ENCODE measurements around the gene ABHD17C.

Gene ABHD17C

DNA sequence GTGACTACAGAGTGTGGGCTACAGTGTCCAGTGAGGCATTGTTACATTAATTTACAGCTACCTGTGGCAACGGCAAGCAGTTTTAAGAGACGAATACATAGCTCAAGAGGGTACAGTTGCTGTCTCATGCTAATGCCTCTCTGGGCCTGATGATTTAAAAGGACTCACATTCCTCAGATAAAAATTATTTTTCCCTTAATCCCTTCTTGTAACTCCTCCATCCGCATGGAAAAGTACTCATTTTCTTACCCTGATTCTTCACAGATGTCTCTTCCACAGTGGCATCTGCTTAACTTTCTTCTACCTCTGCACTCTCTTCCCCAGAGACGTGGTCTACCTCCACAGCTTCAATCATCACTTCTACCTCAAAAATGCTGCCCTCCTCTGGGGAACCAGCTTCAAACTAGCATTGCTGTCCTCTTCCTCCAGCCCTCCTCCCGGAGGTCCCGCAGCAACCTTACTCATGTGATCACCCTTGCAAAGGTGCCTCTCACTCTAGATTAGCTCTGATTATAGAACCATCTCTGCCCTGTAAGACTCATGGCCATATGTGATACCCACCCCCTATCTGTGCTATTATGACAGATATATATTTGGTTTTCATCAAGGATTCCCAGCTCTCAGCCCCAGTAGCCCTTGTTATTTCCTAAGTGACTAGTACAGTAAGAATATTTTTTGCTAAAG, 21.4 kb upstream of the ABHD17C start:
- H3K4me1 ChIP-seq, result no peaks in the 10 kb centered on the region
- no peaks in the 10 kb centered on the region for H3K36me3 ChIP-seq (replicated peaks)
- DNase-seq (ENCODE audit: low spot score in 2 of 2), result no peak
- H3K4me3 ChIP-seq, result no peak overlapping the region
- in situ Hi-C loops (cut with MboI; ENCODE audit: low sequenced_read_pairs), result no loop called here
- no peaks in the 10 kb centered on the region; the same call in 1 of the 2 replicates for H3K9me3 ChIP-seq
- peaks cover 12% of the 10 kb centered on the region for H3K27me3 ChIP-seq (ENCODE audit: low read depth)

GRCh38 chr15:80674245-80674614, 20.9 kb upstream of the ABHD17C start:
- no peak for DNase-seq (ENCODE audit: low spot score in 2 of 2)
- Histone ChIP-seq H3K4me3 (no peak overlapping the region), H3K36me3 (replicated peaks) (no peaks in the 10 kb centered on the region), H3K4me1 (no peaks in the 10 kb centered on the region), H3K9me3 (no peaks in the 10 kb centered on the region; the same call in 1 of the 2 replicates), H3K27me3 (ENCODE audit: low read depth) (peaks cover 12% of the 10 kb centered on the region)
- in situ Hi-C loops (cut with MboI; ENCODE audit: low sequenced_read_pairs), result no loop called here

GRCh38 chr15:80677041-80677440, 18.1 kb upstream of the ABHD17C start:
- no peak for DNase-seq (ENCODE audit: low spot score in 2 of 2)
- Histone ChIP-seq H3K27me3 (ENCODE audit: low read depth) (peaks cover 9% of the 10 kb centered on the region), H3K36me3 (replicated peaks) (no peaks in the 10 kb centered on the region), H3K9me3 (0 out of 2 replicates have a peak, but pooled peaks cover 3% of the 10 kb centered on the region), H3K4me1 (no peaks in the 10 kb centered on the region), H3K4me3 (no peak overlapping the region)
- in situ Hi-C loops (cut with MboI; ENCODE audit: low sequenced_read_pairs), result no loop called here

GRCh38 chr15:80679167-80679803, 15.8 kb upstream of the ABHD17C start:
- H3K4me1 ChIP-seq, result peaks cover 3% of the 10 kb centered on the region

GRCh38 chr15:80679804-80680175, 15.3 kb upstream of the ABHD17C start:
- no peak for DNase-seq (ENCODE audit: low spot score in 2 of 2)
- peaks cover 9% of the 10 kb centered on the region for H3K27me3 ChIP-seq (ENCODE audit: low read depth)
- in situ Hi-C loops (cut with MboI; ENCODE audit: low sequenced_read_pairs), result no loop called here

More at GRCh38 chr15:80679167-80679803, 15.8 kb upstream of the ABHD17C start:
- no peak overlapping the region for H3K4me3 ChIP-seq
- DNase-seq (ENCODE audit: low spot score in 2 of 2), result no peak
- peaks cover 9% of the 10 kb centered on the region for H3K27me3 ChIP-seq (ENCODE audit: low read depth)
- in situ Hi-C loops (cut with MboI; ENCODE audit: low sequenced_read_pairs), result no loop called here
- no peaks in the 10 kb centered on the region for H3K36me3 ChIP-seq (replicated peaks)
- H3K9me3 ChIP-seq, result 0 out of 2 replicates have a peak, but pooled peaks cover 3% of the 10 kb centered on the region

DNA sequence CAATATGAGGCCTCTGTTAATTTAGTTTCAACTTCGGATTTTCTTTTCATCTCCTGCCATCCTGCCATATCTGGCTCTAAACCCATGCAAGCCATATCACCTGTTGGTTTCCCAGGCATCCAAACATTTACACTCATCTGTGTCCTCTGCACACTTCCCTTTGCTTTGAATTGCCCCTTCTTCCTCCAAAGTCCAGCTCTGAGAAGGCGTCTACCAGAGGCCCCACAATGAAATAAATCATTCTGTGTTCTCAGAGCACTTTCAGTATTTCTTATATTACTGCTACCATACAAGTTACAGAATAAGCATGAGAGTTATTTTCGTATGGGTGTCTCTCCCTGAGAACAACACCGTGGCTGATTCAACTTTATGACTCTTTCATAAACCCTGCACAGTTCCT, 12.9 kb upstream of the ABHD17C start:
- Histone ChIP-seq H3K4me3 (no peak overlapping the region), H3K9me3 (0 out of 2 replicates have a peak, but pooled peaks cover 3% of the 10 kb centered on the region), H3K36me3 (replicated peaks) (no peaks in the 10 kb centered on the region), H3K27me3 (ENCODE audit: low read depth) (no peaks in the 10 kb centered on the region), H3K4me1 (peaks cover 6% of the 10 kb centered on the region)
- in situ Hi-C loops (cut with MboI; ENCODE audit: low sequenced_read_pairs), result no loop called here
- DNase-seq (ENCODE audit: low spot score in 2 of 2), result no peak

More at GRCh38 chr15:80679804-80680175, 15.3 kb upstream of the ABHD17C start:
- Histone ChIP-seq H3K4me1 (peaks cover 6% of the 10 kb centered on the region), H3K4me3 (no peak overlapping the region), H3K9me3 (0 out of 2 replicates have a peak, but pooled peaks cover 3% of the 10 kb centered on the region), H3K36me3 (replicated peaks) (no peaks in the 10 kb centered on the region)

GRCh38 chr15:80684697-80685096, 10.4 kb upstream of the ABHD17C start:
- Histone ChIP-seq H3K27me3 (ENCODE audit: low read depth) (no peaks in the 10 kb centered on the region), H3K4me3 (no peak overlapping the region), H3K9me3 (0 out of 2 replicates have a peak, but pooled peaks cover 3% of the 10 kb centered on the region), H3K4me1 (peaks cover 6% of the 10 kb centered on the region), H3K36me3 (replicated peaks) (no peaks in the 10 kb centered on the region)
- in situ Hi-C loops (cut with MboI; ENCODE audit: low sequenced_read_pairs), result no loop called here
- DNase-seq (ENCODE audit: low spot score in 2 of 2), result no peak

DNA sequence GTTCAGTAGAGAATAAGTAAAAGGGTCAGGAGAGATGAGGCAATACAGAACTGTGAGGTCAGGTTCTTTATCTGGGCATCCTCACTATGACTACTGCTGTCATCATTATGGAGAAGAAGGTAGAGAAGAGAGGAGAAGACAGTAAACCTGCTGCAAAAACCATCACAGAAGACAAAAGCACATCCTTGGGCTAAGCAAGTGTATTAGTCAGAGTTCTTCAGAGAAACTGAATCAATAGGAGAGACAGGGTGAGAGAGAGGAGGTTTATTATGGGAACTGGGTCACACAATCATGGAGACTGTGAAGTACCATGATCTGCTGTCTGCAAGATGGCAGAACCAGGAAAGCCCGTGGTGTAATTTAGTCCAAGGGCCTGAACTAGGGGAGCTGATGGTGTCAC, 9.5 kb upstream of the ABHD17C start:
- Histone ChIP-seq H3K4me1 (peaks cover 6% of the 10 kb centered on the region), H3K9me3 (0 out of 2 replicates have a peak, but pooled peaks cover 2% of the 10 kb centered on the region), H3K4me3 (no peak overlapping the region), H3K36me3 (replicated peaks) (no peaks in the 10 kb centered on the region), H3K27me3 (ENCODE audit: low read depth) (no peaks in the 10 kb centered on the region)
- no peak for DNase-seq (ENCODE audit: low spot score in 2 of 2)
- in situ Hi-C loops (cut with MboI; ENCODE audit: low sequenced_read_pairs), result no loop called here

- no peak overlapping the region for H3K4me3 ChIP-seq
- in situ Hi-C loops (cut with MboI; ENCODE audit: low sequenced_read_pairs), result no loop called here
Measured at GRCh38 chr15:80689294-80689693, 5.8 kb upstream of the ABHD17C start.

GRCh38 chr15:80689716-80690115, 5.4 kb upstream of the ABHD17C start:
- no peak for DNase-seq (ENCODE audit: low spot score in 2 of 2)
- Histone ChIP-seq H3K36me3 (replicated peaks) (no peaks in the 10 kb centered on the region), H3K27me3 (ENCODE audit: low read depth) (no peaks in the 10 kb centered on the region; the same call in 1 of the 2 replicates), H3K4me3 (no peak overlapping the region), H3K9me3 (no peaks in the 10 kb centered on the region), H3K4me1 (peaks cover 10% of the 10 kb centered on the region)
- in situ Hi-C loops (cut with MboI; ENCODE audit: low sequenced_read_pairs), result no loop called here

More at GRCh38 chr15:80689294-80689693, 5.8 kb upstream of the ABHD17C start:
- no peaks in the 10 kb centered on the region for H3K9me3 ChIP-seq
- peaks cover 10% of the 10 kb centered on the region for H3K4me1 ChIP-seq
- DNase-seq (ENCODE audit: low spot score in 2 of 2), result no peak
- H3K27me3 ChIP-seq (ENCODE audit: low read depth), result no peaks in the 10 kb centered on the region
- H3K36me3 ChIP-seq (replicated peaks), result no peaks in the 10 kb centered on the region

GRCh38 chr15:80691575-80691974, 3.5 kb upstream of the ABHD17C start:
- Histone ChIP-seq H3K27me3 (ENCODE audit: low read depth) (no peaks in the 10 kb centered on the region; the same call in 1 of the 2 replicates), H3K36me3 (replicated peaks) (no peaks in the 10 kb centered on the region), H3K4me1 (peaks cover 11% of the 10 kb centered on the region), H3K9me3 (no peaks in the 10 kb centered on the region), H3K4me3 (no peak overlapping the region)
- DNase-seq (ENCODE audit: low spot score in 2 of 2), result no peak
- in situ Hi-C loops (cut with MboI; ENCODE audit: low sequenced_read_pairs), result no loop called here

- in situ Hi-C loops (cut with MboI; ENCODE audit: low sequenced_read_pairs), result no loop called here
- Histone ChIP-seq H3K4me1 (peaks cover 23% of the 10 kb centered on the region), H3K27me3 (ENCODE audit: low read depth) (no peaks in the 10 kb centered on the region; the same call in 1 of the 2 replicates), H3K4me3 (peak overlapping the region; percentile 61), H3K36me3 (replicated peaks) (0 out of 2 replicates have a peak, but pooled peaks cover 3% of the 10 kb centered on the region), H3K9me3 (no peaks in the 10 kb centered on the region)
- DNase-seq (ENCODE audit: low spot score in 2 of 2), result no peak
Measured at GRCh38 chr15:80693682-80694610, 1.2 kb upstream of the ABHD17C start.

DNA sequence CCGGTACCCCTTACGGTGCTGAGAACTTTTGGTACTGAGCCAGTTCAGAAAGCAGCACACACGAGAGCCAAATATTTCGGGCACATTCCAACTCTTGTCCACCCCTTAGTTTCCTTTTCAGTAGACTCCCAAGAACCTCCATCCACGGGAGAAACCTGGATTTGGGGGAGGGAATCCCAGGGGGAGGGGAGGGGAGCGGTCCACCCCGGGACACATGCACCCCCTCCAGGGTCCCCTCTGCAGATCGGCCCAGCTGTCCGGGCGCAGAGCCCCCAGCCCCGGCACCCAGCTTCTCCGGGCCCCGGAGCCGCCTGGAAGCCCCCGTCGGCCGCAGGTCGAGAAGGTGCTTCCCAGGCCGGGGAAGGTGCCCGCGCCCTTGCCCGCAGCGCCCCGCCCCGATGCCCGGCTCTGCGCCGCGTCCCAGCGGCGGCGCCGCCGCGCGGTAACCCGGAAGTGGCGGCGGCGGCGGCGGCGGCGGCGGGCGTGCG, 455 bp upstream of the ABHD17C start:
- peak overlapping the region; percentile 61 for H3K4me3 ChIP-seq
- peak in 1 of 2 experiments; percentile 43 for DNase-seq (ENCODE audit: low spot score in 2 of 2)
- peaks cover 23% of the 10 kb centered on the region for H3K4me1 ChIP-seq
- H3K36me3 ChIP-seq (replicated peaks), result 0 out of 2 replicates have a peak, but pooled peaks cover 3% of the 10 kb centered on the region
- in situ Hi-C loops (cut with MboI; ENCODE audit: low sequenced_read_pairs), result no loop called here
- no peaks in the 10 kb centered on the region for H3K9me3 ChIP-seq
- H3K27me3 ChIP-seq (ENCODE audit: low read depth), result no peaks in the 10 kb centered on the region; the same call in 1 of the 2 replicates
